Measurements from ENCODE around the gene SPEN.

SPEN gene

GRCh38 chr1:15852036-15852827 lies 4.7 kb downstream of the SPEN start:
- no peak for TF ChIP-seq JUND (IDR thresholded peaks at IDR 0.05; ENCODE audit: low read depth)
- in situ Hi-C loops (cut with HindIII; ENCODE audit: low pct_unique_long_range_greater_than_20kb, low sequenced_read_pairs) = no loop called here
- no peak for DNase-seq (ENCODE audit: low read depth in 1 of 2, low spot score in 1 of 2)

- no peak for DNase-seq (ENCODE audit: low read depth in 1 of 2, low spot score in 1 of 2)
Measured at GRCh38 chr1:15852828-15853302, 5.4 kb downstream of the SPEN start.

GRCh38 chr1:15856888-15857287 lies 9.4 kb downstream of the SPEN start:
- in situ Hi-C loops (cut with HindIII; ENCODE audit: low pct_unique_long_range_greater_than_20kb, low sequenced_read_pairs) = no loop called here

More at GRCh38 chr1:15852828-15853302, 5.4 kb downstream of the SPEN start:
- in situ Hi-C loops (cut with HindIII; ENCODE audit: low pct_unique_long_range_greater_than_20kb, low sequenced_read_pairs) = no loop called here
- TF ChIP-seq JUND (IDR thresholded peaks at IDR 0.05; ENCODE audit: low read depth) = no peak

GRCh38 chr1:15858069-15858670 lies 10.7 kb downstream of the SPEN start:
- peak in 1 of 2 experiments; percentile 8 for DNase-seq (ENCODE audit: low read depth in 1 of 2, low spot score in 1 of 2)
- in situ Hi-C loops (cut with HindIII; ENCODE audit: low pct_unique_long_range_greater_than_20kb, low sequenced_read_pairs) = no loop called here

More at GRCh38 chr1:15856888-15857287, 9.4 kb downstream of the SPEN start:
- DNase-seq (ENCODE audit: low read depth in 1 of 2, low spot score in 1 of 2) = no peak
- TF ChIP-seq JUND (IDR thresholded peaks at IDR 0.05; ENCODE audit: low read depth) = no peak

GRCh38 chr1:15858672-15859372 lies 11.3 kb downstream of the SPEN start:
- no peak for DNase-seq (ENCODE audit: low read depth in 1 of 2, low spot score in 1 of 2)
- TF ChIP-seq JUND (IDR thresholded peaks at IDR 0.05; ENCODE audit: low read depth) = no peak
- in situ Hi-C loops (cut with HindIII; ENCODE audit: low pct_unique_long_range_greater_than_20kb, low sequenced_read_pairs) = no loop called here

More at GRCh38 chr1:15858069-15858670, 10.7 kb downstream of the SPEN start:
- no peak for TF ChIP-seq JUND (IDR thresholded peaks at IDR 0.05; ENCODE audit: low read depth)

- no peak for TF ChIP-seq JUND (IDR thresholded peaks at IDR 0.05; ENCODE audit: low read depth)
- in situ Hi-C loops (cut with HindIII; ENCODE audit: low pct_unique_long_range_greater_than_20kb, low sequenced_read_pairs) = no loop called here
- no peak for DNase-seq (ENCODE audit: low read depth in 1 of 2, low spot score in 1 of 2)
Measured at GRCh38 chr1:15863156-15863901, 15.8 kb downstream of the SPEN start.

- in situ Hi-C loops (cut with HindIII; ENCODE audit: low pct_unique_long_range_greater_than_20kb, low sequenced_read_pairs) = no loop called here
- DNase-seq (ENCODE audit: low read depth in 1 of 2, low spot score in 1 of 2) = no peak
- no peak for TF ChIP-seq JUND (IDR thresholded peaks at IDR 0.05; ENCODE audit: low read depth)
Measured at GRCh38 chr1:15866721-15867201, 19.3 kb downstream of the SPEN start.

GRCh38 chr1:15867288-15867687 lies 19.8 kb downstream of the SPEN start:
- in situ Hi-C loops (cut with HindIII; ENCODE audit: low pct_unique_long_range_greater_than_20kb, low sequenced_read_pairs) = no loop called here
- no peak for TF ChIP-seq JUND (IDR thresholded peaks at IDR 0.05; ENCODE audit: low read depth)
- DNase-seq (ENCODE audit: low read depth in 1 of 2, low spot score in 1 of 2) = no peak

GRCh38 chr1:15869413-15869812 lies 21.9 kb downstream of the SPEN start:
- TF ChIP-seq JUND (IDR thresholded peaks at IDR 0.05; ENCODE audit: low read depth) = no peak
- in situ Hi-C loops (cut with HindIII; ENCODE audit: low pct_unique_long_range_greater_than_20kb, low sequenced_read_pairs) = no loop called here
- no peak for DNase-seq (ENCODE audit: low read depth in 1 of 2, low spot score in 1 of 2)

GRCh38 chr1:15870421-15870820 lies 22.9 kb downstream of the SPEN start:
- no peak for DNase-seq (ENCODE audit: low read depth in 1 of 2, low spot score in 1 of 2)
- TF ChIP-seq JUND (IDR thresholded peaks at IDR 0.05; ENCODE audit: low read depth) = no peak
- in situ Hi-C loops (cut with HindIII; ENCODE audit: low pct_unique_long_range_greater_than_20kb, low sequenced_read_pairs) = no loop called here

GRCh38 chr1:15874471-15874870 lies 27.0 kb downstream of the SPEN start:
- TF ChIP-seq JUND (IDR thresholded peaks at IDR 0.05; ENCODE audit: low read depth) = no peak
- in situ Hi-C loops (cut with HindIII; ENCODE audit: low pct_unique_long_range_greater_than_20kb, low sequenced_read_pairs) = no loop called here
- DNase-seq (ENCODE audit: low read depth in 1 of 2, low spot score in 1 of 2) = no peak
